D341Med (cell line): ENCODE results near the gene ZNF141.
A peak's percentile ranks its signal among the peaks of the same experiment; 100 is the strongest.
"Not testable (repeated sequence)": the region's sequence is repeated elsewhere in the genome, so short reads cannot be mapped to it uniquely, and the experiment has no call there.

Experiments
- DNase-seq: peaks from one replicate; pipeline ENCODE4 v3.0.0; 2012; ENCODE audit warnings: low spot score

ZNF141 gene

GRCh38 chr4:337143-337931, at the start of gene ZNF141:
TSS of gene ZNF141 (plus strand) at chr4:337814. CDS start at chr4:337984, 170 bp downstream.
- peak; percentile 95 for DNase-seq

DNA sequence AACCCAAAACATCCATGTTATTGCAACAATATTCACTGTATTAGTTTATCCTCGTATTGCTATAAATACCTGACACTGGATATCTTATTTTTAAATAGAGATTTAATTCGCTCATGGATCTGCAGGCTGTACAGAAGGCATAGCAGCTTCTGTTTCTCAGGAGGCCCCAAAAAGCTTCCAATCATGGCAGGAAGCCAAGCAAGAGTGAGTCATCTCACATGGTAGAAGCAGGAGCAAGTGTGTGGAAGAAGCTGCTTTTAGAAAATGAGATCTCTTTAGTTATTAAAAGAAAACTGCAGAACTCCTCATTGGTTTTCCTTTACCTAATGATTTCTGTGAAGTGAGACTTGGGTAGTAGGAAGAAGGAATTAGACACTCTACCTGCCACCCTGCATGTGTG, 48.7 kb upstream of the ZNF141 start:
- no peak for DNase-seq

- no peak for DNase-seq
These were observed 42.9 kb upstream of the ZNF141 start for GRCh38 chr4:294732-295131.

- no peak for DNase-seq
These were observed 35.2 kb upstream of the ZNF141 start for GRCh38 chr4:302381-302780.

DNA sequence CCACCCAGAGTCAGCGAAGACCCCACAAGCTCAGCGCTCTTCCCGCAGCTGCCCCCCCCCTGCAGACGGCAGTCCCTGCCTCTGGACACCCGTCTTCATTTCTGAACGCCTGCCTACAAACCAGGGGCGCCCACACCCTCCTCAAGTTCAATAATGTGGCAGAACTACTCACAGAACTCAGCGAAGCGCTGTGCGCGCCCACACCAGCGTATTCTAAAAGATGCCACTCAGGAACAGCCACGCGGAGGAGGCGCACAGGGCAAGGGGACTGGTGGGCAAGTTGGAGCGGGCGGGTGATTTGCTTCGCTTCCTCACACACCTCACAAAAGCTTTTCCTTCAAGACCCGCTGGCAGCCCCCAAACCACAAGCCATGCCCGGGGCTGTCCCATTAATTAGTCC, 33.1 kb upstream of the ZNF141 start:
- DNase-seq, result not testable (repeated sequence)

GRCh38 chr4:304969-305680, 32.5 kb upstream of the ZNF141 start, which contains the start of gene ZNF732:
TSS of gene ZNF732 (minus strand) at chr4:305474. CDS start at chr4:305310, 164 bp downstream.
- no peak for DNase-seq

DNA sequence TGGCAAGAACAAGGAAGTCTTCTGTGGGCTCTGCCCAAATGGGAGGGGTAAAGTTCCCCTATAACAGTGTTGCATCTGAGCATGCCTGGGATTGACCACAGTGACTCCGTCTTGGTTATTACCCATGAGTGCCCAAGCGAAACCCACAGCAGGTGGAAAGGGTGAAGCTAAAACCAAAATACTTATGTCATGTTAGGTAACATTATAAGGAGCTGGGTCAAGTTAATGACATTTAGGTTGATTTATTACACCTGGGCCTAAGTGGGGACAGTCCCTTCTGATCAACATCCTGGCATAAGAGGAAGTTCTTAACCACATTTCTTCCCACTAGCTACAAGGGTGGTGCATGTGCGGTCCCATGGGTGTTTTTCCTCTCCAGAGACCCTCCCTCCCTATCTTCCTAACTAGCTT, 31.1 kb upstream of the ZNF141 start:
- DNase-seq, result no peak

DNA sequence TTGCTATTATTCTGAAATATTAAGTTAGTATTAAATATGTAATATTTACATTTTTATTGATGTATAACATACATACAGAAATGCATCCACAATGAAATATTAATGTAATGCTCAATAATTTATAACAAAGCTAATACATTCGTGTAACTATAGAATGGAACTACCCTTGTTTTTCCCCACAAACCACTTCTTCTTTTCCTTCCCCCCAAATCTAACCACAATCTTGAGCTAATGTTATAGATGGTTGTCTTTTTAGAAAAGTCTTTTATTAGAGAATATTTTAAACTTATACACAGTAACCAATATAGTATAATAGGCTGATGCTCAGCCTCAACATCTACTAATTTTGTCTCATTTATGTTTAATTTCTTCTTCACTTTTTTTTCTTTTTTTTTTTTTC, 27.8 kb upstream of the ZNF141 start:
- no peak for DNase-seq

- DNase-seq, result no peak
These were observed 23.2 kb upstream of the ZNF141 start for GRCh38 chr4:314296-314903.

- no peak for DNase-seq
These were observed 8.9 kb upstream of the ZNF141 start for GRCh38 chr4:328729-329128.

GRCh38 chr4:335515-335914, 2.1 kb upstream of the ZNF141 start:
- no peak for DNase-seq

GRCh38 chr4:336099-336892, 1.3 kb upstream of the ZNF141 start:
- DNase-seq, result peak; percentile 38

DNA sequence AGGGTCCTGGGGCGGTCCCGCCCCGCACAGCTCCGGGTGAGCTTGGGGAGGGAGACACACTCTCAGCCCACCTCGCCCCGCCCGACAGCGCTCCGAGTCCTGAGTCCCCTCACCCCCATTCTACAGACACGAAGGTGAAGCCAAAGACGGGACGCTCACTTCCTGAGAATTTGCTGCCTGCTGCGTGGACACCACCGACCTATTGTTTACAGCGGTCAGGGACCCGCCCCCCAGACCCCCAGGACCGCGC, 796 bp upstream of the ZNF141 start:
- DNase-seq, result no peak

DNA sequence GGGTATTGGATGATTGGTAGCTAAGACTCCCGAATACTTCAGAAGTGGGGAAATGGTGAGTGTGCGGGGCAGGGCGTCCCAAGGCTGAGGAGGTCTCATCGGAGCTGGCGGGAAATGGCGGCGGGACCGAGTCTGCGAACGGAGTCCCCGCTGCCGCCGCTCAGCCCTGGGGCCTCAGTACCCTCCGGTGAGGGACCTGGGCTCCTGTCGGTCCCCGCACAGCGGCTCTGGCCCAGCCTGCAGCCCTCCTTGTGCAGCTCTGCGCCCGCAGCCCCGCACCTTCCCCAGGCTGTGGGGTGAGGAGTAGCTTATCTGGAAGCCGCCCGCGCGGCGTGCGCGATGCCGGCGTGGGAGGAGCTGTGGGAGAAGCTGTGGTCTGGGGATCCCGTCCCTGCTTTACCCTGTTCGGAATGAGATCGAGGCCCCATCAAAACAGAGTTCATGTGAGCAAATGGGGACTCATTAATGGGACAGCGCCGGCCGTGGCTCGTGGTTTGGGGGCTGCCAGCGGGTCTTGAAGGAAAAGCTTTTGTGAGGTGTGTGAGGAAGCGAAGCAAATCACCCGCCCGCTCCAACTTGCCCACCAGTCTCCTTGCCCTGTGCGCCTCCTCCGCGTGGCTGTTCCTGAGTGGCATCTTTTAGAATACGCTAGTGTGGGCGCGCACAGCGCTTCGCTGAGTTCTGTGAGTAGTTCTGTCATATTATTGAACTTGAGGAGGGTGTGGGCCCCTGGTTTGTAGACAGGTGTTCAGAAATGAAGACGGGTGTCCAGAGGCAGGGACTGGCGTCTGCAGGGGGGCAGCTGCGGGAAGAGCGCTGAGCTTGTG, 531 bp downstream of the ZNF141 start:
- peak; percentile 70 for DNase-seq

GRCh38 chr4:338759-339097, 1.1 kb downstream of the ZNF141 start:
- DNase-seq, result no peak

GRCh38 chr4:340011-340410, 2.4 kb downstream of the ZNF141 start:
- no peak for DNase-seq

GRCh38 chr4:373062-373839, 35.6 kb downstream of the ZNF141 start:
- no peak for DNase-seq

- DNase-seq, result no peak
These were observed 36.9 kb downstream of the ZNF141 start for GRCh38 chr4:374298-375160.

DNA sequence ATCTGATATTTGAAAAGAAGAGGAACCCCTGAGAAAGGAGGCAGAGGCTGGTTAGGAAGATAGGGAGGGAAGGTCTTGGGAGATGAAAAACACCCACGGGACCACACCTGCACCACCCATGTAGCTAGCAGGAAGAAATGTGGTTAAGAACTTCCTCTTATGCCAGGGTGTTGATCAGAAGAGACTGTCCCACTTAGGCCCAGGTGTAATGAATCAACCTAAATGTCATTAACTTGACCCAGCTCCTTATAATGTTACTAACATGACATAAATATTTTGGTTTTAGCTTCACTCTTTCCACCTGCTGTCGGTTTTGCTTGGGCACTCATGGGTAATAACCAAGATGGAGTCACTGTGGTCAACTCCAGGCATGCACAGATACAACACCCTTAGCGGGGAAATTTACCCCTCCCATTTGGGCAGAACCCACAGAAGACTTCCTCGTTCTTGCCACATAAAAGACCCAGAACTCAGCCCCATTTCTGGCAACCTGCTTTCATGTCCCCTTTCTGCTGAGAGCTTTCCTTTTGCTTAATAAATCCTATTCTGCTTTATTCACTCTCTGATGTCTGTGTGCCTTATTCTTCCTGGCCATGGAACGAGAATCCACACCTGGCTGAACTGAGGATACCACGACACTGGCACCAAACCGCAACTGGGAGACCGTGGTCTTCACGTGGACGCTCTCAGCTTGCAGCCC, 46.8 kb downstream of the ZNF141 start:
- no peak for DNase-seq
